ENCODE results near the gene ALPI. TPM values are rescaled to one million over a fixed set of nuclear protein-coding genes. Genes with fewer than 3 reads are reported as not detected.

The ALPI gene
- total and polyA plus RNA-seq, 2 donors (not counting 1 experiment from before 2014, with no cell fraction given) = not detected

GRCh38 chr2:232458051-232458660 is 2.2 kb downstream of the ALPI start:
- H3K4me1 Mint-ChIP-seq = no peaks in the 10 kb centered on the region
- Histone ChIP-seq H3K36me3 (replicated peaks in 1 of 2; ENCODE audit: control extremely low read depth in 1 of 2, control insufficient read depth in 1 of 2, extremely low read depth in 1 of 2, insufficient read depth in 2 of 2, low read length in 1 of 2) (no peaks in the 10 kb centered on the region), H4K20me1 (ENCODE audit: control insufficient read depth, insufficient read depth, low read length, poor library complexity, severe bottlenecking) (no peaks in the 10 kb centered on the region), H3K9me3 (ENCODE audit: control extremely low read depth in 1 of 3, control insufficient read depth in 2 of 3, insufficient read depth in 1 of 3, low read length in 2 of 3) (peaks cover 0 to 8% (median 0%) of the 10 kb centered on the region in 3 donors), H3K9ac (ENCODE audit: low read length) (no peak overlapping the region), H3K27ac (ENCODE audit: low read length in 2 of 2) (no peak overlapping the region), H3K4me3 (ENCODE audit: control extremely low read depth in 1 of 5, extremely low read depth in 1 of 5, insufficient read depth in 1 of 5, low read depth in 2 of 5, low read length in 4 of 5) (no peak overlapping the region), H3K79me2 (ENCODE audit: control insufficient read depth, insufficient read depth, low read length) (no peaks in the 10 kb centered on the region), H3K4me2 (replicated peaks; ENCODE audit: low read depth, low read length, poor library complexity, severe bottlenecking) (no peak overlapping the region), H2AFZ (ENCODE audit: insufficient read depth, low read depth, low read length, poor library complexity, severe bottlenecking) (no peak overlapping the region), H3K4me1 (ENCODE audit: control insufficient read depth in 2 of 2, insufficient read depth in 2 of 2, low read length in 2 of 2) (no peaks in the 10 kb centered on the region), H3K27me3 (replicated peaks in 1 of 4; ENCODE audit: control extremely low read depth in 1 of 4, control insufficient read depth in 3 of 4, insufficient read depth in 4 of 4, low read length in 3 of 4) (peaks cover 0 to 11% (median 0%) of the 10 kb centered on the region in 4 experiments)
- POLR2A ChIA-PET = no interaction called here
- intact Hi-C loops (cut with micrococcal nuclease) = no loop called here
- DNase-seq (no peak), ATAC-seq (ENCODE audit: low read depth) (no peak)
- 88% methylated on average over 25 of the region's 25 CpGs for WGBS (ENCODE audit: insufficient coverage)
- H3K27me3 Mint-ChIP-seq = peaks cover 20% of the 10 kb centered on the region
- no peak overlapping the region for H3K27ac Mint-ChIP-seq
- no peaks in the 10 kb centered on the region for H3K9me3 Mint-ChIP-seq (ENCODE audit: insufficient read depth)
- no peak overlapping the region for H3K4me3 Mint-ChIP-seq
- CTCF ChIA-PET = no interaction called here
- TF ChIP-seq EZH2 (IDR thresholded peaks at IDR 0.05; ENCODE audit: borderline replicate concordance, insufficient read depth, low read depth, low read length, poor library complexity, severe bottlenecking) (no peak), CTCF (IDR thresholded peaks at IDR 0.05) (no peak)

GRCh38 chr2:232458661-232459418 is 2.9 kb downstream of the ALPI start:
- 58% methylated on average over 56 of the region's 56 CpGs for WGBS (ENCODE audit: insufficient coverage)
- peaks cover 0 to 11% (median 0%) of the 10 kb centered on the region in 4 experiments for H3K27me3 ChIP-seq (replicated peaks in 1 of 4; ENCODE audit: control extremely low read depth in 1 of 4, control insufficient read depth in 3 of 4, insufficient read depth in 4 of 4, low read length in 3 of 4)
- no peak for DNase-seq
- Mint-ChIP-seq H3K27ac (no peak overlapping the region), H3K27me3 (peaks cover 20% of the 10 kb centered on the region), H3K4me3 (no peak overlapping the region), H3K4me1 (no peaks in the 10 kb centered on the region), H3K9me3 (ENCODE audit: insufficient read depth) (no peaks in the 10 kb centered on the region)
- intact Hi-C loops (cut with micrococcal nuclease) = no loop called here
- H3K4me3 ChIP-seq (ENCODE audit: control extremely low read depth in 1 of 5, extremely low read depth in 1 of 5, insufficient read depth in 1 of 5, low read depth in 2 of 5, low read length in 4 of 5) = no peak overlapping the region
- no peaks in the 10 kb centered on the region for H3K4me1 ChIP-seq (ENCODE audit: control insufficient read depth in 2 of 2, insufficient read depth in 2 of 2, low read length in 2 of 2)
- no peak overlapping the region for H2AFZ ChIP-seq (ENCODE audit: insufficient read depth, low read depth, low read length, poor library complexity, severe bottlenecking)
- ATAC-seq (ENCODE audit: low read depth) = no peak
- POLR2A ChIA-PET = no interaction called here
- H4K20me1 ChIP-seq (ENCODE audit: control insufficient read depth, insufficient read depth, low read length, poor library complexity, severe bottlenecking) = no peaks in the 10 kb centered on the region
- H3K79me2 ChIP-seq (ENCODE audit: control insufficient read depth, insufficient read depth, low read length) = no peaks in the 10 kb centered on the region
- no peaks in the 10 kb centered on the region for H3K36me3 ChIP-seq (replicated peaks in 1 of 2; ENCODE audit: control extremely low read depth in 1 of 2, control insufficient read depth in 1 of 2, extremely low read depth in 1 of 2, insufficient read depth in 2 of 2, low read length in 1 of 2)
- peaks cover 0 to 8% (median 0%) of the 10 kb centered on the region in 3 donors for H3K9me3 ChIP-seq (ENCODE audit: control extremely low read depth in 1 of 3, control insufficient read depth in 2 of 3, insufficient read depth in 1 of 3, low read length in 2 of 3)
- H3K4me2 ChIP-seq (replicated peaks; ENCODE audit: low read depth, low read length, poor library complexity, severe bottlenecking) = no peak overlapping the region
- H3K9ac ChIP-seq (ENCODE audit: low read length) = no peak overlapping the region
- no peak overlapping the region for H3K27ac ChIP-seq (ENCODE audit: low read length in 2 of 2)
- TF ChIP-seq CTCF (IDR thresholded peaks at IDR 0.05) (no peak), EZH2 (IDR thresholded peaks at IDR 0.05; ENCODE audit: borderline replicate concordance, insufficient read depth, low read depth, low read length, poor library complexity, severe bottlenecking) (no peak)
- CTCF ChIA-PET = no interaction called here

All from B cell (primary cell).